ENCODE measurements around the gene ANO3. TPM values are rescaled to one million over a fixed set of nuclear protein-coding genes. Genes with fewer than 3 reads are reported as not detected.
"Not testable (repeated sequence)": the region's sequence is repeated elsewhere in the genome, so short reads cannot be mapped to it uniquely, and the experiment has no call there.

The ANO3 gene
- total RNA-seq, 1 donor from 2014 or later, result not detected

- Histone ChIP-seq H3K36me3 (no peaks in the 10 kb centered on the region), H3K9me3 (no peaks in the 10 kb centered on the region), H3K4me3 (no peak overlapping the region), H3K27me3 (no peaks in the 10 kb centered on the region), H3K4me1 (no peaks in the 10 kb centered on the region), H3K27ac (no peak overlapping the region)
- intact Hi-C loops (cut with DNase I), result no loop called here
- DNase-seq (ENCODE audit: extremely low spot score in 2 of 2), result no peak
- TF ChIP-seq POLR2AphosphoS5 (IDR thresholded peaks at IDR 0.05; ENCODE audit: insufficient read depth in 1 of 2, low read depth in 1 of 2) (no peak), CTCF (IDR thresholded peaks at IDR 0.05) (no peak), POLR2A (IDR thresholded peaks at IDR 0.05) (no peak)
These were observed 261.8 kb downstream of the ANO3 start for GRCh38 chr11:26593691-26594090.

- H3K4me1 ChIP-seq; H3K36me3 ChIP-seq; H3K4me3 ChIP-seq; DNase-seq (ENCODE audit: extremely low spot score in 2 of 2); intact Hi-C loops (cut with DNase I); H3K27ac ChIP-seq; H3K9me3 ChIP-seq; H3K27me3 ChIP-seq: not testable (repeated sequence)
These were observed 263.4 kb downstream of the ANO3 start for GRCh38 chr11:26595207-26595865.

- H3K9me3 ChIP-seq; H3K4me1 ChIP-seq; intact Hi-C loops (cut with DNase I); H3K27me3 ChIP-seq; H3K36me3 ChIP-seq; H3K4me3 ChIP-seq; H3K27ac ChIP-seq; DNase-seq (ENCODE audit: extremely low spot score in 2 of 2): not testable (repeated sequence)
These were observed 265.2 kb downstream of the ANO3 start for GRCh38 chr11:26597049-26597689.

GRCh38 chr11:26597899-26598298 is 266.0 kb downstream of the ANO3 start:
- no peak for TF ChIP-seq POLR2AphosphoS5 (IDR thresholded peaks at IDR 0.05; ENCODE audit: insufficient read depth in 1 of 2, low read depth in 1 of 2)
- no peak for TF ChIP-seq CTCF (IDR thresholded peaks at IDR 0.05)
- no peak for TF ChIP-seq POLR2A (IDR thresholded peaks at IDR 0.05)
- H3K4me3 ChIP-seq, result no peak overlapping the region
- intact Hi-C loops (cut with DNase I), result no loop called here

GRCh38 chr11:26599425-26599824 is 267.5 kb downstream of the ANO3 start:
- H3K9me3 ChIP-seq, result no peaks in the 10 kb centered on the region
- H3K4me1 ChIP-seq, result no peaks in the 10 kb centered on the region
- no peak for DNase-seq (ENCODE audit: extremely low spot score in 2 of 2)
- TF ChIP-seq POLR2A (IDR thresholded peaks at IDR 0.05) (no peak), POLR2AphosphoS5 (IDR thresholded peaks at IDR 0.05; ENCODE audit: insufficient read depth in 1 of 2, low read depth in 1 of 2) (no peak), CTCF (IDR thresholded peaks at IDR 0.05) (no peak)
- no peaks in the 10 kb centered on the region for H3K36me3 ChIP-seq
- intact Hi-C loops (cut with DNase I), result no loop called here
- no peaks in the 10 kb centered on the region for H3K27me3 ChIP-seq
- no peak overlapping the region for H3K4me3 ChIP-seq
- no peak overlapping the region for H3K27ac ChIP-seq

More at GRCh38 chr11:26597899-26598298, 266.0 kb downstream of the ANO3 start:
- Histone ChIP-seq H3K27me3 (no peaks in the 10 kb centered on the region), H3K27ac (no peak overlapping the region), H3K4me1 (no peaks in the 10 kb centered on the region), H3K36me3 (no peaks in the 10 kb centered on the region), H3K9me3 (no peaks in the 10 kb centered on the region)
- no peak for DNase-seq (ENCODE audit: extremely low spot score in 2 of 2)

- intact Hi-C loops (cut with DNase I), result no loop called here
- DNase-seq (ENCODE audit: extremely low spot score in 2 of 2), result no peak
- Histone ChIP-seq H3K36me3 (no peaks in the 10 kb centered on the region), H3K27ac (no peak overlapping the region), H3K27me3 (no peaks in the 10 kb centered on the region), H3K4me3 (no peak overlapping the region), H3K9me3 (no peaks in the 10 kb centered on the region), H3K4me1 (no peaks in the 10 kb centered on the region)
- TF ChIP-seq CTCF (IDR thresholded peaks at IDR 0.05) (no peak), POLR2A (IDR thresholded peaks at IDR 0.05) (no peak), POLR2AphosphoS5 (IDR thresholded peaks at IDR 0.05; ENCODE audit: insufficient read depth in 1 of 2, low read depth in 1 of 2) (no peak)
These were observed 268.0 kb downstream of the ANO3 start for GRCh38 chr11:26599876-26600434.

Measured in vagina (tissue), 2 donors.